ENCODE measurements around the gene TMEM272.

The TMEM272 gene

GRCh38 chr13:51840917-51841316 lies 4.1 kb downstream of the TMEM272 start:
- TF ChIP-seq ARNT (IDR thresholded peaks at IDR 0.05) (no peak), LEF1 (IDR thresholded peaks at IDR 0.05; ENCODE audit: borderline replicate concordance) (no peak), L3MBTL2 (conservative IDR thresholded peaks at IDR 0.05) (no peak), FOXA1 (IDR thresholded peaks at IDR 0.05) (no peak), SUZ12 (IDR thresholded peaks at IDR 0.05) (no peak), CTBP1 (IDR thresholded peaks at IDR 0.05; ENCODE audit: borderline replicate concordance) (no peak), HDGF (IDR thresholded peaks at IDR 0.05; ENCODE audit: borderline replicate concordance) (no peak), PKNOX1 (IDR thresholded peaks at IDR 0.05) (no peak), TARDBP (IDR thresholded peaks at IDR 0.05) (no peak), ZNF384 (IDR thresholded peaks at IDR 0.05) (no peak), FOXK2 (IDR thresholded peaks at IDR 0.05) (no peak), SP1 (IDR thresholded peaks at IDR 0.05) (no peak)
- DNase-seq (ENCODE audit: extremely low spot score), result no peak
- CTCF ChIA-PET, result no interaction called here
- POLR2A ChIA-PET, result no interaction called here

GRCh38 chr13:51839711-51840540 lies 5.1 kb downstream of the TMEM272 start:
- ChIA-PET POLR2A (no interaction called here), CTCF (no interaction called here)
- no peak for DNase-seq (ENCODE audit: extremely low spot score)
- TF ChIP-seq LEF1 (IDR thresholded peaks at IDR 0.05; ENCODE audit: borderline replicate concordance) (no peak), SUZ12 (IDR thresholded peaks at IDR 0.05) (no peak), FOXM1 (IDR thresholded peaks at IDR 0.05; ENCODE audit: borderline replicate concordance) (no peak), CTBP1 (IDR thresholded peaks at IDR 0.05; ENCODE audit: borderline replicate concordance) (no peak), L3MBTL2 (conservative IDR thresholded peaks at IDR 0.05) (no peak), ELF4 (IDR thresholded peaks at IDR 0.05) (no peak), FOXK2 (IDR thresholded peaks at IDR 0.05) (no peak)

- TF ChIP-seq TARDBP (IDR thresholded peaks at IDR 0.05), result no peak
- no peak for TF ChIP-seq FOXA1 (IDR thresholded peaks at IDR 0.05)
- no peak for TF ChIP-seq FOXM1 (IDR thresholded peaks at IDR 0.05; ENCODE audit: borderline replicate concordance)
- DNase-seq (ENCODE audit: extremely low spot score), result no peak
- CTCF ChIA-PET, result interaction anchor here (0.6 to 1.8 kb wide), 2 partner anchors 23 to 365 kb away, joined by 3 to 5 read pairs; no protein-coding TSS in a partner anchor
- POLR2A ChIA-PET, result no interaction called here
These were observed 6.6 kb downstream of the TMEM272 start for GRCh38 chr13:51838240-51838846.

- CTCF ChIA-PET, result no interaction called here
- DNase-seq (ENCODE audit: extremely low spot score), result no peak
- TF ChIP-seq LEF1 (IDR thresholded peaks at IDR 0.05; ENCODE audit: borderline replicate concordance) (no peak), HDGF (IDR thresholded peaks at IDR 0.05; ENCODE audit: borderline replicate concordance) (no peak), FOXM1 (IDR thresholded peaks at IDR 0.05; ENCODE audit: borderline replicate concordance) (no peak), CTBP1 (IDR thresholded peaks at IDR 0.05; ENCODE audit: borderline replicate concordance) (no peak), NFRKB (IDR thresholded peaks at IDR 0.05) (no peak), FOXK2 (IDR thresholded peaks at IDR 0.05) (no peak), ELF4 (IDR thresholded peaks at IDR 0.05) (no peak)
- POLR2A ChIA-PET, result no interaction called here
These were observed 8.0 kb downstream of the TMEM272 start for GRCh38 chr13:51837016-51837415.

- no peak for DNase-seq (ENCODE audit: extremely low spot score)
- POLR2A ChIA-PET, result no interaction called here
- TF ChIP-seq FOXK2 (IDR thresholded peaks at IDR 0.05) (no peak), LEF1 (IDR thresholded peaks at IDR 0.05; ENCODE audit: borderline replicate concordance) (no peak), CTBP1 (IDR thresholded peaks at IDR 0.05; ENCODE audit: borderline replicate concordance) (no peak)
- CTCF ChIA-PET, result interaction anchor here (1.2 to 2.0 kb wide), 2 partner anchors 14 to 19 kb away, joined by 3 to 5 read pairs; no protein-coding TSS in a partner anchor
These were observed 10.3 kb downstream of the TMEM272 start for GRCh38 chr13:51834581-51835171.

- ChIA-PET CTCF (interaction anchor here (1.2 kb wide), 1 partner anchor 13 kb away, joined by 3 read pairs; no protein-coding TSS in a partner anchor), POLR2A (no interaction called here)
- no peak for TF ChIP-seq FOXK2 (IDR thresholded peaks at IDR 0.05)
- no peak for TF ChIP-seq BHLHE40 (IDR thresholded peaks at IDR 0.05; ENCODE audit: borderline replicate concordance)
- no peak for TF ChIP-seq CTBP1 (IDR thresholded peaks at IDR 0.05; ENCODE audit: borderline replicate concordance)
- TF ChIP-seq NFRKB (IDR thresholded peaks at IDR 0.05), result no peak
- TF ChIP-seq FOXA1 (IDR thresholded peaks at IDR 0.05), result no peak
- no peak for TF ChIP-seq SP1 (IDR thresholded peaks at IDR 0.05)
- no peak for TF ChIP-seq TARDBP (IDR thresholded peaks at IDR 0.05)
- TF ChIP-seq L3MBTL2 (conservative IDR thresholded peaks at IDR 0.05), result no peak
- TF ChIP-seq PKNOX1 (IDR thresholded peaks at IDR 0.05), result no peak
- no peak for TF ChIP-seq ELF4 (IDR thresholded peaks at IDR 0.05)
- TF ChIP-seq ZNF384 (IDR thresholded peaks at IDR 0.05), result no peak
- TF ChIP-seq HDGF (IDR thresholded peaks at IDR 0.05; ENCODE audit: borderline replicate concordance), result no peak
- no peak for TF ChIP-seq FOXM1 (IDR thresholded peaks at IDR 0.05; ENCODE audit: borderline replicate concordance)
- no peak for TF ChIP-seq SUZ12 (IDR thresholded peaks at IDR 0.05)
- TF ChIP-seq ARNT (IDR thresholded peaks at IDR 0.05), result no peak
- no peak for TF ChIP-seq LEF1 (IDR thresholded peaks at IDR 0.05; ENCODE audit: borderline replicate concordance)
- DNase-seq (ENCODE audit: extremely low spot score), result no peak
These were observed 11.0 kb downstream of the TMEM272 start for GRCh38 chr13:51833980-51834379.

All from HEK293T (cell line).